Panc1 (cell line): Measurements from ENCODE around the gene DYNC2I2.

Experiments
- CTCF ChIP-seq: fragments of 450-650 bp; IDR thresholded peaks from 2 replicates; pipeline ENCODE4 v1.5.1; 2017; ENCODE audit warnings: mild to moderate bottlenecking
- POLR2AphosphoS5 ChIP-seq: IDR thresholded peaks from 2 replicates; pipeline ENCODE4 v1.6.1; 2012; ENCODE audit warnings: mild to moderate bottlenecking, low read depth, low read length, moderate library complexity
- REST ChIP-seq, 2 experiments: IDR thresholded peaks; 2 replicates each; pipeline ENCODE4 v1.6.1; 2011 to 2012; ENCODE audit warnings: low read depth in 2 of 2, control low read depth in 1 of 2, low read length in 1 of 2, mild to moderate bottlenecking in 1 of 2, moderate library complexity in 1 of 2; ENCODE audit not compliant: insufficient read depth in 1 of 2

GRCh38 chr9:128640603-128641002 lies 16.0 kb downstream of the DYNC2I2 start:
- TF ChIP-seq CTCF (no peak), REST (IDR thresholded peaks at IDR 0.05; ENCODE audit: insufficient read depth in 1 of 2, low read depth in 2 of 2, low read length in 1 of 2) (no peak), POLR2AphosphoS5 (no peak)
